Measurements from ENCODE around the gene OSCP1. TPM values are rescaled to one million over a fixed set of nuclear protein-coding genes. Genes with fewer than 3 reads are reported as not detected.

The OSCP1 gene
- total RNA-seq, 6 experiments from 2014 or later: 6.0 to 11.0 (median 7.2) TPM

DNA sequence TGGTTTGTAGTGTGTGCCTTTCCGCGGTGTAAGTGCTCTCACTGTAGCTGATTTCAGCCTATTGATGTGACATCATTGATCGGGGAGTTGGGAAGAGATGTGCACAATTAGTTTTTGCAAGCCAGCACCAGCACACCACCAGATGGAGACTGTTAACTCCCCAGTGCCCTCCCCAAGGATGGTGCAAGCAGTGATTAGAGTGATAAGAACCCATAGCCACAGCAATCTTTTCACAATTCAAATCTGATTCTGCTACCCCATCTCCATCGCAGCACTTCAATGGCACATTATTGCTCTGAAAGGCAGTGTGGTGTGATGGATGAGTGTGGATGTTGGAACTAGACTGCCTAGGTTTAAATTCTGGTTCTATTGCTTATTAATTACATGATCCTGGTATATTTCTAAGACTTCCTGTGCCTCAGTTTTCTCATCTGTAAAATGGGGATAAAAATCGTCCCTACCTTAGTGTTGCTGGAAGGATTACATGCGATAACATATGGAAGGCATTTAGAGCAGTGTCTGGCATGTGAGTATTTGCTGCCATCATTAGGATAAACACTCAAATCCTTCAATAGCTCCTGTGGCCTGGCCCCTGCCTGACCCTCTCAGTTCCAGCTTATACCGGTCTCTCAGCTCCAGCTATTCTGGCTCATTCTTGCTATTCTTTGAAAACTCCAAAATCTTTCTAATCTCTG, 25.8 kb upstream of the OSCP1 start:
- Mint-ChIP-seq H3K27me3 (ENCODE audit: insufficient read depth) (peaks cover 28% of the 10 kb centered on the region), H3K4me1 (ENCODE audit: low read depth) (peaks cover 8% of the 10 kb centered on the region), H3K4me3 (no peak overlapping the region), H3K27ac (no peak overlapping the region), H3K36me3 (ENCODE audit: low read depth) (no peaks in the 10 kb centered on the region), H3K9me3 (no peaks in the 10 kb centered on the region)
- no peak for DNase-seq
- TF ChIP-seq, protein P1, sequence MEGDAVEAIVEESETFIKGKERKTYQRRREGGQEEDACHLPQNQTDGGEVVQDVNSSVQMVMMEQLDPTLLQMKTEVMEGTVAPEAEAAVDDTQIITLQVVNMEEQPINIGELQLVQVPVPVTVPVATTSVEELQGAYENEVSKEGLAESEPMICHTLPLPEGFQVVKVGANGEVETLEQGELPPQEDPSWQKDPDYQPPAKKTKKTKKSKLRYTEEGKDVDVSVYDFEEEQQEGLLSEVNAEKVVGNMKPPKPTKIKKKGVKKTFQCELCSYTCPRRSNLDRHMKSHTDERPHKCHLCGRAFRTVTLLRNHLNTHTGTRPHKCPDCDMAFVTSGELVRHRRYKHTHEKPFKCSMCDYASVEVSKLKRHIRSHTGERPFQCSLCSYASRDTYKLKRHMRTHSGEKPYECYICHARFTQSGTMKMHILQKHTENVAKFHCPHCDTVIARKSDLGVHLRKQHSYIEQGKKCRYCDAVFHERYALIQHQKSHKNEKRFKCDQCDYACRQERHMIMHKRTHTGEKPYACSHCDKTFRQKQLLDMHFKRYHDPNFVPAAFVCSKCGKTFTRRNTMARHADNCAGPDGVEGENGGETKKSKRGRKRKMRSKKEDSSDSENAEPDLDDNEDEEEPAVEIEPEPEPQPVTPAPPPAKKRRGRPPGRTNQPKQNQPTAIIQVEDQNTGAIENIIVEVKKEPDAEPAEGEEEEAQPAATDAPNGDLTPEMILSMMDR (IDR thresholded peaks at IDR 0.05): peak; percentile 34

DNA sequence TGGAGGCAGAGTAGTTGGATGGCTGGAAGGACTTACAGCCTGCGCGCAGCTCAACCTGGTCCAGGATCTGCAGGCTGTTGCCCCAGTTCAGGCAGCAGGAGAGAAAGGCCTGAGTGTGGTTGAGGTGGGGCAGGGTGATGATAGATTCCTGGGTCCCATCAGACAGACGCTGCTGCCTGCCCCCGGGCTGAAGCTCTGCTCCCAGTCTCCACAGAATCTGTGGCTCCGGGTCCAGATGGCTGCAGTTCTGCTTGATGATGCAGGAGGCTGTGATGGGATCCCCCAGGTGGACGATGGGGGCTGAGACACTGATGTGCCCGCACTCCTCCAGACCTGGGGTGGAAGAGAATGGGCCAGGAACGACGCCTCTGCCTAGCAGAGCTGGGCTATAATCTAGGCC, 25.1 kb upstream of the OSCP1 start:
- Mint-ChIP-seq H3K27me3 (ENCODE audit: insufficient read depth) (peaks cover 23% of the 10 kb centered on the region), H3K27ac (no peak overlapping the region), H3K4me1 (ENCODE audit: low read depth) (peaks cover 8% of the 10 kb centered on the region), H3K9me3 (no peaks in the 10 kb centered on the region), H3K36me3 (ENCODE audit: low read depth) (no peaks in the 10 kb centered on the region), H3K4me3 (no peak overlapping the region)
- TF ChIP-seq, protein P1 (IDR thresholded peaks at IDR 0.05): no peak
- no peak for DNase-seq

GRCh38 chr1:36472656-36473055, 22.4 kb upstream of the OSCP1 start:
- Mint-ChIP-seq H3K9me3 (no peaks in the 10 kb centered on the region), H3K4me1 (ENCODE audit: low read depth) (no peaks in the 10 kb centered on the region), H3K36me3 (ENCODE audit: low read depth) (no peaks in the 10 kb centered on the region), H3K27ac (no peak overlapping the region), H3K27me3 (ENCODE audit: insufficient read depth) (peaks cover 12% of the 10 kb centered on the region), H3K4me3 (no peak overlapping the region)
- TF ChIP-seq, protein P1 (IDR thresholded peaks at IDR 0.05): no peak
- no peak for DNase-seq

DNA sequence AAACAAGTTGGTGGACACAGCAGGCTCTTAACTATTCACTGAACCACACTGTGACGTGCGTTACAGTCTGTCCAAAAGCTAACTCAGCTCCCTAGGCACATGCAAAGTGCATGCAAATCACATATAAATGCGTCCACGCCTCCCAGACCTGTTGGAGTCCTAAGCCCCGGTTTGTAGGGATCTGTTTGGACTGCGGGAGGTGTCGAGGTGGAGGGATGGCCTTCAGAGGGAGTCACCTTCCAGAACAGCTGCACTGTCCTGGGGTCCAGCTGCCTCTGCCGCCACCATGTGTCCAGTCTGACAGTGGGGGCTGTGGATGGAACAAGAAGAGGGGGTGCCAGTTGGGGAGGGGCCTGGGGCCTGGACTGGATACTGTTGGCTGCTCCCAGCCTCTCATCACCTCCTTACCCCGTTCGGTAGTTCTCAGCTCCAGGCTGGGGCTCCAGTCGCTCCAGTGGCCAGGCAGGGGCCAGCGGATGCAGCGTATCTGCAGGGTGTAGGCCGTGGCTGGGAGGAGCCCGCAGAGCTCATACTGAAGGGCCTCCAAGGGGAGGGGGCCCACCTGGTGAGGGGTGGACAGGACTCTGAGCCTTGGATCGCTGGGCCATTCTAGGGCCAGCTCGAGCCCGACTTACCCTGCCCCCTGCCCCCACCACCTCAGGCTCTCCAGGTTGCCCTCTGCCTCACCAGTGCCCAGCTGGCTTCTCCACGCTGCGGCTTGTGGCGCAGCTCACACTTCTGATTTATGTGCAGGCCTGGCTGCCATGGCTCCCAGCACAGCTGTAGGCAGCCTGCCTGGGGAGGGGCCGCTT, 21.8 kb upstream of the OSCP1 start:
- Mint-ChIP-seq H3K27ac (no peak overlapping the region), H3K9me3 (no peaks in the 10 kb centered on the region), H3K4me3 (no peak overlapping the region), H3K4me1 (ENCODE audit: low read depth) (no peaks in the 10 kb centered on the region), H3K36me3 (ENCODE audit: low read depth) (no peaks in the 10 kb centered on the region), H3K27me3 (ENCODE audit: insufficient read depth) (peaks cover 12% of the 10 kb centered on the region)
- TF ChIP-seq, protein P1 (IDR thresholded peaks at IDR 0.05): no peak
- no peak for DNase-seq

- Mint-ChIP-seq H3K36me3 (ENCODE audit: low read depth) (no peaks in the 10 kb centered on the region), H3K4me1 (ENCODE audit: low read depth) (peaks cover 20% of the 10 kb centered on the region), H3K27ac (no peak overlapping the region), H3K9me3 (no peaks in the 10 kb centered on the region), H3K27me3 (ENCODE audit: insufficient read depth) (peaks cover 11% of the 10 kb centered on the region), H3K4me3 (no peak overlapping the region)
- TF ChIP-seq, protein P1 (IDR thresholded peaks at IDR 0.05): no peak
- DNase-seq: no peak
These were observed 18.9 kb upstream of the OSCP1 start for GRCh38 chr1:36469163-36469562.

Data from HFFc6 (cell line).